Activated T-helper 17 cell treated with anti-CD3 and anti-CD28 coated beads, Interleukin-2, amount 50 U/mL, for 72 hours (primary cell): ENCODE results near the gene ZBTB7A. TPM values are rescaled to one million over a fixed set of nuclear protein-coding genes. Genes with fewer than 3 reads are reported as not detected.
A peak's percentile ranks its signal among the peaks of the same experiment; 100 is the strongest.

Experiments used
- ATAC-seq: fragments of 150-1000 bp; cut with Tn5 transposase; replicated peaks from 2 replicates; pipeline ENCODE4 v1.10.0; 2021; ENCODE audit warnings: mild to moderate bottlenecking, moderate library complexity
- H3K27ac Mint-ChIP-seq: one replicate; pipeline ENCODE4 v1.8.0; 2022; ENCODE audit warnings: mixed read lengths
- H3K27me3 Mint-ChIP-seq: one replicate; pipeline ENCODE4 v1.8.0; 2022; ENCODE audit warnings: mixed read lengths
- H3K36me3 Mint-ChIP-seq: one replicate; pipeline ENCODE4 v1.8.0; 2022; ENCODE audit warnings: low read depth, mild to moderate bottlenecking, mixed read lengths
- H3K4me1 Mint-ChIP-seq: one replicate; pipeline ENCODE4 v1.8.0; 2022; ENCODE audit warnings: mixed read lengths
- H3K4me3 Mint-ChIP-seq: one replicate; pipeline ENCODE4 v1.8.0; 2022; ENCODE audit warnings: mild to moderate bottlenecking, mixed read lengths
- H3K9me3 Mint-ChIP-seq: one replicate; pipeline ENCODE4 v1.8.0; 2022; ENCODE audit warnings: mixed read lengths
- total RNA-seq, 2 donors: library from RNA; stranded (reverse); gene quantifications; one replicate each; pipeline ENCODE4 v1.2.3, GENCODE V29; 2022

Gene ZBTB7A
- total RNA-seq, 2 donors from 2014 or later, result 38.5 to 41.3 TPM

GRCh38 chr19:4043966-4044715 lies 22.6 kb downstream of the ZBTB7A start:
- H3K27ac Mint-ChIP-seq, result no peak overlapping the region
- no peaks in the 10 kb centered on the region for H3K27me3 Mint-ChIP-seq
- no peaks in the 10 kb centered on the region for H3K4me1 Mint-ChIP-seq
- H3K4me3 Mint-ChIP-seq, result no peak overlapping the region
- H3K36me3 Mint-ChIP-seq, result peaks cover 45% of the 10 kb centered on the region
- no peak for ATAC-seq
- H3K9me3 Mint-ChIP-seq, result no peaks in the 10 kb centered on the region

GRCh38 chr19:4043401-4043800 lies 23.3 kb downstream of the ZBTB7A start:
- H3K4me3 Mint-ChIP-seq, result no peak overlapping the region
- no peaks in the 10 kb centered on the region for H3K27me3 Mint-ChIP-seq
- no peak overlapping the region for H3K27ac Mint-ChIP-seq
- H3K4me1 Mint-ChIP-seq, result no peaks in the 10 kb centered on the region
- peaks cover 38% of the 10 kb centered on the region for H3K36me3 Mint-ChIP-seq
- ATAC-seq, result no peak
- H3K9me3 Mint-ChIP-seq, result no peaks in the 10 kb centered on the region

GRCh38 chr19:4042731-4043082 lies 24.0 kb downstream of the ZBTB7A start:
- Mint-ChIP-seq H3K4me3 (no peak overlapping the region), H3K27ac (no peak overlapping the region), H3K9me3 (no peaks in the 10 kb centered on the region), H3K27me3 (no peaks in the 10 kb centered on the region), H3K4me1 (no peaks in the 10 kb centered on the region), H3K36me3 (peaks cover 31% of the 10 kb centered on the region)
- ATAC-seq, result no peak

- peaks cover 26% of the 10 kb centered on the region for H3K36me3 Mint-ChIP-seq
- H3K4me1 Mint-ChIP-seq, result no peaks in the 10 kb centered on the region
- no peak overlapping the region for H3K4me3 Mint-ChIP-seq
- ATAC-seq, result peak; percentile 25
- no peaks in the 10 kb centered on the region for H3K9me3 Mint-ChIP-seq
- H3K27ac Mint-ChIP-seq, result no peak overlapping the region
- no peaks in the 10 kb centered on the region for H3K27me3 Mint-ChIP-seq
These were observed 24.5 kb downstream of the ZBTB7A start for GRCh38 chr19:4042064-4042730.

GRCh38 chr19:4038661-4039423 lies 27.9 kb downstream of the ZBTB7A start:
- Mint-ChIP-seq H3K9me3 (no peaks in the 10 kb centered on the region), H3K27me3 (no peaks in the 10 kb centered on the region), H3K27ac (no peak overlapping the region), H3K36me3 (no peaks in the 10 kb centered on the region), H3K4me3 (no peak overlapping the region), H3K4me1 (no peaks in the 10 kb centered on the region)
- no peak for ATAC-seq

- Mint-ChIP-seq H3K27ac (no peak overlapping the region), H3K4me1 (no peaks in the 10 kb centered on the region), H3K4me3 (no peak overlapping the region), H3K36me3 (no peaks in the 10 kb centered on the region), H3K9me3 (no peaks in the 10 kb centered on the region), H3K27me3 (no peaks in the 10 kb centered on the region)
- ATAC-seq, result no peak
These were observed 28.6 kb downstream of the ZBTB7A start for GRCh38 chr19:4038057-4038456.

- H3K36me3 Mint-ChIP-seq, result no peaks in the 10 kb centered on the region
- H3K4me1 Mint-ChIP-seq, result no peaks in the 10 kb centered on the region
- H3K27me3 Mint-ChIP-seq, result no peaks in the 10 kb centered on the region
- H3K27ac Mint-ChIP-seq, result no peak overlapping the region
- no peaks in the 10 kb centered on the region for H3K9me3 Mint-ChIP-seq
- no peak for ATAC-seq
- no peak overlapping the region for H3K4me3 Mint-ChIP-seq
These were observed 29.3 kb downstream of the ZBTB7A start for GRCh38 chr19:4037301-4037949.

- H3K27ac Mint-ChIP-seq, result no peak overlapping the region
- no peaks in the 10 kb centered on the region for H3K9me3 Mint-ChIP-seq
- ATAC-seq, result peak; percentile 11
- H3K27me3 Mint-ChIP-seq, result no peaks in the 10 kb centered on the region
- H3K4me1 Mint-ChIP-seq, result no peaks in the 10 kb centered on the region
- peaks cover 2% of the 10 kb centered on the region for H3K36me3 Mint-ChIP-seq
- H3K4me3 Mint-ChIP-seq, result no peak overlapping the region
These were observed 30.0 kb downstream of the ZBTB7A start for GRCh38 chr19:4036576-4037300.

GRCh38 chr19:4035582-4035981 lies 31.1 kb downstream of the ZBTB7A start:
- peaks cover 8% of the 10 kb centered on the region for H3K36me3 Mint-ChIP-seq
- peak; percentile 25 for ATAC-seq
- no peaks in the 10 kb centered on the region for H3K9me3 Mint-ChIP-seq
- H3K27me3 Mint-ChIP-seq, result no peaks in the 10 kb centered on the region
- no peak overlapping the region for H3K4me3 Mint-ChIP-seq
- H3K27ac Mint-ChIP-seq, result no peak overlapping the region
- H3K4me1 Mint-ChIP-seq, result no peaks in the 10 kb centered on the region

GRCh38 chr19:4035018-4035566 lies 31.6 kb downstream of the ZBTB7A start:
- peaks cover 8% of the 10 kb centered on the region for H3K36me3 Mint-ChIP-seq
- no peaks in the 10 kb centered on the region for H3K9me3 Mint-ChIP-seq
- no peak for ATAC-seq
- no peaks in the 10 kb centered on the region for H3K27me3 Mint-ChIP-seq
- H3K27ac Mint-ChIP-seq, result no peak overlapping the region
- H3K4me1 Mint-ChIP-seq, result no peaks in the 10 kb centered on the region
- no peak overlapping the region for H3K4me3 Mint-ChIP-seq

GRCh38 chr19:4034048-4035017 lies 32.4 kb downstream of the ZBTB7A start:
- no peaks in the 10 kb centered on the region for H3K9me3 Mint-ChIP-seq
- H3K36me3 Mint-ChIP-seq, result peaks cover 11% of the 10 kb centered on the region
- no peaks in the 10 kb centered on the region for H3K27me3 Mint-ChIP-seq
- H3K4me1 Mint-ChIP-seq, result no peaks in the 10 kb centered on the region
- H3K27ac Mint-ChIP-seq, result no peak overlapping the region
- ATAC-seq, result no peak
- H3K4me3 Mint-ChIP-seq, result no peak overlapping the region

- Mint-ChIP-seq H3K27ac (no peak overlapping the region), H3K9me3 (no peaks in the 10 kb centered on the region), H3K36me3 (peaks cover 16% of the 10 kb centered on the region), H3K27me3 (no peaks in the 10 kb centered on the region), H3K4me3 (no peak overlapping the region), H3K4me1 (no peaks in the 10 kb centered on the region)
- no peak for ATAC-seq
These were observed 33.4 kb downstream of the ZBTB7A start for GRCh38 chr19:4033028-4033956.
